Activated T-cell treated with anti-CD3 and anti-CD28 coated beads, Interleukin-2, amount 50 U/mL, for 72 hours (primary cell): ENCODE results near the gene HSPBAP1. TPM values are rescaled to one million over a fixed set of nuclear protein-coding genes. Genes with fewer than 3 reads are reported as not detected.

Experiments used
- ATAC-seq, 2 donors: fragments of 150-1000 bp; cut with Tn5 transposase; replicated peaks in 1 of 2; 2 replicates each; pipeline ENCODE4 v1.10.0; 2021; ENCODE audit warnings: moderate library complexity in 2 of 2, mild to moderate bottlenecking in 1 of 2
- DNase-seq, 2 donors: peaks; one replicate each; pipeline ENCODE4 v3.0.0; 2021 to 2022; ENCODE audit warnings: mixed read lengths in 1 of 2
- H3K27ac Mint-ChIP-seq: one replicate; pipeline ENCODE4 v1.8.0; 2022; ENCODE audit warnings: mild to moderate bottlenecking, moderate library complexity, mixed read lengths
- H3K27me3 Mint-ChIP-seq: one replicate; pipeline ENCODE4 v1.8.0; 2022; ENCODE audit warnings: low read depth, mixed read lengths
- H3K36me3 Mint-ChIP-seq, 2 donors: one replicate each; pipeline ENCODE4 v1.8.0; 2022; ENCODE audit warnings: mixed read lengths in 2 of 2, mild to moderate bottlenecking in 1 of 2; ENCODE audit not compliant: insufficient read depth in 2 of 2
- H3K4me1 Mint-ChIP-seq: one replicate; pipeline ENCODE4 v1.8.0; 2022; ENCODE audit warnings: low read depth, mixed read lengths
- H3K4me3 Mint-ChIP-seq, 2 donors: one replicate each; pipeline ENCODE4 v1.8.0; 2022; ENCODE audit warnings: mild to moderate bottlenecking in 2 of 2, mixed read lengths in 2 of 2, moderate library complexity in 2 of 2
- H3K9me3 Mint-ChIP-seq, 2 donors: one replicate each; pipeline ENCODE4 v1.8.0; 2022; ENCODE audit warnings: mixed read lengths in 2 of 2
- total RNA-seq, 2 donors: library from RNA; stranded (reverse); gene quantifications; one replicate each; pipeline ENCODE4 v1.2.3, GENCODE V29; 2022

The HSPBAP1 gene
- total RNA-seq, 2 donors from 2014 or later = 8.2 to 9.3 TPM

GRCh38 chr3:122799322-122799721, 5.7 kb upstream of the HSPBAP1 start:
- Mint-ChIP-seq H3K4me1 (peaks cover 25% of the 10 kb centered on the region), H3K4me3 (no peak overlapping the region), H3K27me3 (no peaks in the 10 kb centered on the region), H3K9me3 (peaks cover 0 to 3% of the 10 kb centered on the region in 2 donors), H3K27ac (no peak overlapping the region), H3K36me3 (peaks cover 0 to 9% of the 10 kb centered on the region in 2 donors)
- ATAC-seq (no peak), DNase-seq (no peak)

GRCh38 chr3:122797291-122797690, 3.7 kb upstream of the HSPBAP1 start:
- DNase-seq (no peak), ATAC-seq (peak; percentile 17 to 34)
- Mint-ChIP-seq H3K4me3 (peak overlapping the region; percentile 75 to 78), H3K27me3 (no peaks in the 10 kb centered on the region), H3K27ac (peak overlapping the region; percentile 48), H3K4me1 (peaks cover 28% of the 10 kb centered on the region), H3K36me3 (no peaks in the 10 kb centered on the region), H3K9me3 (no peaks in the 10 kb centered on the region)

GRCh38 chr3:122795674-122796195, 2.1 kb upstream of the HSPBAP1 start:
- H3K4me3 Mint-ChIP-seq = peak overlapping the region; percentile 71 to 78

GRCh38 chr3:122794779-122795673, 1.4 kb upstream of the HSPBAP1 start, which contains the start of gene SLC49A4:
SLC49A4 (plus strand) TSS chr3:122795069; CDS start chr3:122795193, 124 bp downstream.
- Mint-ChIP-seq H3K4me3 (peak within 1 kb of the TSS; percentile 71 to 85), H3K36me3 (no peaks in the 10 kb centered on the region), H3K9me3 (no peaks in the 10 kb centered on the region), H3K4me1 (peaks cover 28% of the 10 kb centered on the region), H3K27ac (peak within 1 kb of the TSS; percentile 92), H3K27me3 (no peaks in the 10 kb centered on the region)
- ATAC-seq = peak; percentile 81
- peak; percentile 84 to 86 for DNase-seq

More at GRCh38 chr3:122795674-122796195, 2.1 kb upstream of the HSPBAP1 start:
- peak in 1 of 2 donors; percentile 12 for DNase-seq
- no peaks in the 10 kb centered on the region for H3K36me3 Mint-ChIP-seq
- no peak for ATAC-seq
- no peaks in the 10 kb centered on the region for H3K27me3 Mint-ChIP-seq
- H3K4me1 Mint-ChIP-seq = peaks cover 28% of the 10 kb centered on the region
- H3K9me3 Mint-ChIP-seq = no peaks in the 10 kb centered on the region
- H3K27ac Mint-ChIP-seq = peak overlapping the region; percentile 6

GRCh38 chr3:122794483-122794778, 800 bp upstream of the HSPBAP1 start:
- ATAC-seq = no peak
- peak overlapping the region; percentile 92 for H3K27ac Mint-ChIP-seq
- no peaks in the 10 kb centered on the region for H3K36me3 Mint-ChIP-seq
- no peak for DNase-seq
- no peaks in the 10 kb centered on the region for H3K27me3 Mint-ChIP-seq
- H3K4me1 Mint-ChIP-seq = peaks cover 28% of the 10 kb centered on the region
- H3K9me3 Mint-ChIP-seq = no peaks in the 10 kb centered on the region
- H3K4me3 Mint-ChIP-seq = peak overlapping the region in 1 of 2 donors; percentile 85

GRCh38 chr3:122789585-122790273, 3.9 kb downstream of the HSPBAP1 start:
- Mint-ChIP-seq H3K9me3 (no peaks in the 10 kb centered on the region), H3K27ac (peak overlapping the region; percentile 45), H3K27me3 (no peaks in the 10 kb centered on the region), H3K36me3 (no peaks in the 10 kb centered on the region), H3K4me1 (peaks cover 15% of the 10 kb centered on the region), H3K4me3 (no peak overlapping the region)
- no peak for ATAC-seq
- DNase-seq = no peak

- peaks cover 9% of the 10 kb centered on the region for H3K4me1 Mint-ChIP-seq
These were observed 5.8 kb downstream of the HSPBAP1 start for GRCh38 chr3:122787872-122788271.

GRCh38 chr3:122786066-122786465, 7.6 kb downstream of the HSPBAP1 start:
- Mint-ChIP-seq H3K9me3 (no peaks in the 10 kb centered on the region), H3K4me3 (no peak overlapping the region), H3K36me3 (no peaks in the 10 kb centered on the region), H3K4me1 (peaks cover 9% of the 10 kb centered on the region), H3K27ac (no peak overlapping the region), H3K27me3 (no peaks in the 10 kb centered on the region)
- ATAC-seq (peak; percentile 55 to 58), DNase-seq (no peak)

More at GRCh38 chr3:122787872-122788271, 5.8 kb downstream of the HSPBAP1 start:
- no peak overlapping the region for H3K27ac Mint-ChIP-seq
- no peaks in the 10 kb centered on the region for H3K36me3 Mint-ChIP-seq
- no peaks in the 10 kb centered on the region for H3K27me3 Mint-ChIP-seq
- H3K9me3 Mint-ChIP-seq = no peaks in the 10 kb centered on the region
- H3K4me3 Mint-ChIP-seq = no peak overlapping the region
- ATAC-seq (no peak), DNase-seq (no peak)

- DNase-seq = no peak
- H3K27ac Mint-ChIP-seq = no peak overlapping the region
- no peak overlapping the region for H3K4me3 Mint-ChIP-seq
- no peaks in the 10 kb centered on the region for H3K27me3 Mint-ChIP-seq
- ATAC-seq = no peak
- peaks cover 9% of the 10 kb centered on the region for H3K4me1 Mint-ChIP-seq
- H3K9me3 Mint-ChIP-seq = no peaks in the 10 kb centered on the region
- no peaks in the 10 kb centered on the region for H3K36me3 Mint-ChIP-seq
These were observed 8.4 kb downstream of the HSPBAP1 start for GRCh38 chr3:122785231-122785630.

- no peak overlapping the region for H3K27ac Mint-ChIP-seq
- ATAC-seq (no peak), DNase-seq (no peak)
- H3K9me3 Mint-ChIP-seq = no peaks in the 10 kb centered on the region
- no peak overlapping the region for H3K4me3 Mint-ChIP-seq
- H3K36me3 Mint-ChIP-seq = no peaks in the 10 kb centered on the region
- H3K4me1 Mint-ChIP-seq = peaks cover 9% of the 10 kb centered on the region
- H3K27me3 Mint-ChIP-seq = no peaks in the 10 kb centered on the region
These were observed 9.2 kb downstream of the HSPBAP1 start for GRCh38 chr3:122784436-122784835.

GRCh38 chr3:122782804-122783203, 10.8 kb downstream of the HSPBAP1 start:
- Mint-ChIP-seq H3K27ac (no peak overlapping the region), H3K36me3 (no peaks in the 10 kb centered on the region), H3K9me3 (no peaks in the 10 kb centered on the region), H3K4me3 (no peak overlapping the region), H3K27me3 (no peaks in the 10 kb centered on the region), H3K4me1 (peaks cover 9% of the 10 kb centered on the region)
- ATAC-seq (no peak), DNase-seq (no peak)

GRCh38 chr3:122777563-122777962, 16.1 kb downstream of the HSPBAP1 start:
- no peak for DNase-seq
- Mint-ChIP-seq H3K36me3 (no peaks in the 10 kb centered on the region), H3K9me3 (no peaks in the 10 kb centered on the region), H3K27me3 (no peaks in the 10 kb centered on the region), H3K4me1 (no peaks in the 10 kb centered on the region), H3K27ac (no peak overlapping the region), H3K4me3 (no peak overlapping the region)
- ATAC-seq = no peak
